ENCODE data around the gene CCNH.

The CCNH gene

DNA sequence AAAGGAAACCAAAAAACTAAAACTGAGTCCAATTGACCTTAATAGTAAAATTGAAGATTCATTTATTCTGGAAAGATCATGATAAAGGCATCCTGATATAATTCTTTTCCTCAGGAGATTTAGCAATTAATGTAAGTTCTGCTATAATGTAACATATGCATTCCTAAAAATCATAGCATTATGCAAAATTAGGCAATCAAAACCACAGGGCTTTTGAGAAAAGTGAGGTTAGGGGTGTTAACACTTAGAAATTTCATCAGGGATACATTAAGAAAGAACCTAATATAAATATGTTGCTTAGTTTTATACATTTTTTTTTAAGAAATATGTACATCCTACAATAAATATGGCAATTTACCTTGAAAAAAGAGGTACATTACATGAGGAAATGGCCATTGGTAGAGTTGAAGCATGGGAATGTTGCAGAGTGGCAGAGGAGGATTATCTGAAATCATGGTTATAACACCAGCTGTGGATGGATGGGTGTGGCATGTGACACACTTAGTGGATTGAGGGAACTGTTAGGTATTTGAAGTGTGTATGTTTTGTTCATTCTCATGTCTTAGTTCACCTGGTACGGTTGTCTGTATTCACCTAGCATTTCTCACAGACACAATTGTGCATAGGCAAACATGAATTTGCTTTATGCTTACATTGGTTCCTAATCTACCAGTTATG, 51.1 kb downstream of the CCNH start:
- no peak overlapping the region for H3K4me3 ChIP-seq (ENCODE audit: low read depth, low read length)

- no peak overlapping the region for H3K4me3 ChIP-seq (ENCODE audit: low read depth, low read length)
Measured at GRCh38 chr5:87361031-87361445, 51.7 kb downstream of the CCNH start.

GRCh38 chr5:87360132-87360531, 52.6 kb downstream of the CCNH start:
- no peak overlapping the region for H3K4me3 ChIP-seq (ENCODE audit: low read depth, low read length)

DNA sequence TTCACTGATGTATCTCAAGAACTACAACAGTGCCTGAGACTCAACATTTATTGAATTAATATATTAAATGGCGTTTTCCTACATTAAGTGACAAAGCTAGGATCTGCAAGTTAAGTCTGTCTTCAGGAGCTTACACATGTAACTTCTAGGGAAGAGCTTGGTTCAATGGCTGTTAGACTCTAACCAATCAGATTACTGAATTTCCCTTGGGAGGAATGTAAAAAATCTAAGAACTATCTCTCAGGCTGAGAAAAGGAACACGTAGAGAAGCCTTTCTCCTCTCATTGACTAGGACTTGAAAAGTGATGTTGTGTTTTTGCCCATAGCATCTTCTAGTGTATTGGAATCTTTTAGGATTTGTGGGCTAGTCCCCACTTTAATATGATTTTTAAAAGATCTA, 53.6 kb downstream of the CCNH start:
- H3K4me3 ChIP-seq (ENCODE audit: low read depth, low read length): no peak overlapping the region

- no peak overlapping the region for H3K4me3 ChIP-seq (ENCODE audit: low read depth, low read length)
Measured at GRCh38 chr5:87354496-87354895, 58.2 kb downstream of the CCNH start.

DNA sequence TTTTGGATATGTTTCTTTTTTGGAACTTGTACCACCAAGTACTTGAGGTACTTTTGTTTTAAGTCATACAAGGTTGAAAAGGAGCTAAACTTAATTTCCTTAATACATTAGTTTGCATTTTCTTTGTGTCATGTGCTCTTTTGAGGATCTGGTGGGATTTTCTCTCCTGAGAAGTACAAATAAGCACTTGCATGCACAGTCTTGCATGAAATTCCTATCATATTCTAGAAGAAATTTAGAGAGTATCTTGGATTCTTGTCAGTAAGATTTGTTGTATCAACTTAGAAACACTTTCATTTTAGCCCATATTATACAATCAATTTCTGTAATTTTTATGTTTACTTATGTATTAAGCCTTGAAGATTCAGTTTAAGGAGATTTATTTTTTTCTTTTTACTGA, 64.9 kb downstream of the CCNH start:
- no peak overlapping the region for H3K4me3 ChIP-seq (ENCODE audit: low read depth, low read length)

- H3K4me3 ChIP-seq (ENCODE audit: low read depth, low read length): no peak overlapping the region
Measured at GRCh38 chr5:87347272-87347671, 65.5 kb downstream of the CCNH start.
